ENCODE results near the gene KCNC1. TPM values are rescaled to one million over a fixed set of nuclear protein-coding genes. Genes with fewer than 3 reads are reported as not detected.

Gene KCNC1
- total and polyA plus RNA-seq, 2 of the 4 experiments (the other 2 are of a cell fraction), result 0.03 TPM; not detected in 1

DNA sequence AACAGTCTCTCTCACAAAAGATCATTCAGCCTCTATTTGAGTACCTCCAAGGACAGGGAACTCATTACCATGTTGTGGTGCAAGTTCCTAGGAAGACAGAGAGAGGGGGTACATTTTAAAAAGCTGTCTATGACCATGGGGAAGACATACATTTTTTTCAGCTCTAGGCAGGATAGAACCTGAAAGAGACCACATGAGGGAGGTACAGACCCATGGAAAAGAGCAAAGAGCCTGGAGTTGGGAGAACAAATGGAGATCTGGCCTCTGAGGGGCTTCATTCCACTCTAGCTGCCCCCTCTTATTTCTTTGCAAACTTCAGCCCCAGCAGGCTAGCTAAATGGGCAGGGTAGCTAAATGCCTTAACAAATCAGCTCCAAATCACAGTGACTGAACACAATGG, 36.3 kb downstream of the KCNC1 start:
- no peak overlapping the region for H2BK15ac ChIP-seq (ENCODE audit: low read depth, low read length)
- H3K9ac ChIP-seq (ENCODE audit: low read depth, low read length), result no peak overlapping the region
- H3K23ac ChIP-seq (ENCODE audit: low read depth, low read length), result no peak overlapping the region
- no peaks in the 10 kb centered on the region for H3K79me1 ChIP-seq (ENCODE audit: low read depth in 1 of 2, low read length in 2 of 2)
- no peak overlapping the region for H2BK120ac ChIP-seq (ENCODE audit: low read depth, low read length)
- H4K8ac ChIP-seq (ENCODE audit: low read depth in 2 of 2, low read length in 2 of 2), result no peak overlapping the region
- ChIA-PET CTCF (interaction anchor here (1.1 to 1.6 kb wide), 3 partner anchors 75 to 207 kb away, joined by 3 to 7 read pairs (median 4); no protein-coding TSS in a partner anchor), POLR2A (ENCODE audit: unreplicated experiment) (no interaction called here)
- H4K5ac ChIP-seq (ENCODE audit: low read depth, low read length), result no peak overlapping the region
- H3K4me1 ChIP-seq (ENCODE audit: control insufficient read depth, insufficient read depth, low read length), result no peaks in the 10 kb centered on the region
- no peak overlapping the region for H3K4me3 ChIP-seq (ENCODE audit: insufficient read depth, low read depth, low read length)
- no TSS peak for BruUV-seq (replicated peaks)
- H3K36me3 ChIP-seq (ENCODE audit: control insufficient read depth, insufficient read depth, low read length), result no peaks in the 10 kb centered on the region
- H3K9me1 ChIP-seq (ENCODE audit: insufficient read depth, low read length), result no peaks in the 10 kb centered on the region
- no peak overlapping the region for H3K27ac ChIP-seq (ENCODE audit: insufficient read depth, low read length)
- no peak overlapping the region for H4K91ac ChIP-seq (ENCODE audit: insufficient read depth, low read depth, low read length)
- TF ChIP-seq POLR2A (IDR thresholded peaks at IDR 0.05; ENCODE audit: low read depth, low read length) (no peak), CEBPB (IDR thresholded peaks at IDR 0.05; ENCODE audit: low read depth, low read length) (no peak), RAD21 (IDR thresholded peaks at IDR 0.05; ENCODE audit: low read length) (peak; percentile 60), BHLHE40 (IDR thresholded peaks at IDR 0.05; ENCODE audit: low read depth, low read length) (no peak), NFE2L2 (IDR thresholded peaks at IDR 0.05; ENCODE audit: low read depth, low read length) (no peak), FOS (IDR thresholded peaks at IDR 0.05; ENCODE audit: low read depth, low read length) (no peak), MAZ (IDR thresholded peaks at IDR 0.05; ENCODE audit: borderline replicate concordance, low read depth, low read length) (no peak), MXI1 (IDR thresholded peaks at IDR 0.05; ENCODE audit: borderline replicate concordance, low read depth, low read length) (no peak), RCOR1 (IDR thresholded peaks at IDR 0.05; ENCODE audit: insufficient replicate concordance, low read length) (no peak), RFX5 (IDR thresholded peaks at IDR 0.05; ENCODE audit: low read depth, low read length) (no peak), SMC3 (IDR thresholded peaks at IDR 0.05; ENCODE audit: low read depth, low read length) (peak; percentile 54)
- TF ChIP-seq, protein P1, sequence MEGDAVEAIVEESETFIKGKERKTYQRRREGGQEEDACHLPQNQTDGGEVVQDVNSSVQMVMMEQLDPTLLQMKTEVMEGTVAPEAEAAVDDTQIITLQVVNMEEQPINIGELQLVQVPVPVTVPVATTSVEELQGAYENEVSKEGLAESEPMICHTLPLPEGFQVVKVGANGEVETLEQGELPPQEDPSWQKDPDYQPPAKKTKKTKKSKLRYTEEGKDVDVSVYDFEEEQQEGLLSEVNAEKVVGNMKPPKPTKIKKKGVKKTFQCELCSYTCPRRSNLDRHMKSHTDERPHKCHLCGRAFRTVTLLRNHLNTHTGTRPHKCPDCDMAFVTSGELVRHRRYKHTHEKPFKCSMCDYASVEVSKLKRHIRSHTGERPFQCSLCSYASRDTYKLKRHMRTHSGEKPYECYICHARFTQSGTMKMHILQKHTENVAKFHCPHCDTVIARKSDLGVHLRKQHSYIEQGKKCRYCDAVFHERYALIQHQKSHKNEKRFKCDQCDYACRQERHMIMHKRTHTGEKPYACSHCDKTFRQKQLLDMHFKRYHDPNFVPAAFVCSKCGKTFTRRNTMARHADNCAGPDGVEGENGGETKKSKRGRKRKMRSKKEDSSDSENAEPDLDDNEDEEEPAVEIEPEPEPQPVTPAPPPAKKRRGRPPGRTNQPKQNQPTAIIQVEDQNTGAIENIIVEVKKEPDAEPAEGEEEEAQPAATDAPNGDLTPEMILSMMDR (conservative IDR thresholded peaks at IDR 0.05; ENCODE audit: low read depth, low read length), result peak; percentile 46
- TF ChIP-seq, protein P2, sequence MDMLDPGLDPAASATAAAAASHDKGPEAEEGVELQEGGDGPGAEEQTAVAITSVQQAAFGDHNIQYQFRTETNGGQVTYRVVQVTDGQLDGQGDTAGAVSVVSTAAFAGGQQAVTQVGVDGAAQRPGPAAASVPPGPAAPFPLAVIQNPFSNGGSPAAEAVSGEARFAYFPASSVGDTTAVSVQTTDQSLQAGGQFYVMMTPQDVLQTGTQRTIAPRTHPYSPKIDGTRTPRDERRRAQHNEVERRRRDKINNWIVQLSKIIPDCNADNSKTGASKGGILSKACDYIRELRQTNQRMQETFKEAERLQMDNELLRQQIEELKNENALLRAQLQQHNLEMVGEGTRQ (IDR thresholded peaks at IDR 0.05; ENCODE audit: low read depth, low read length), result no peak
- H2BK20ac ChIP-seq (ENCODE audit: low read depth, low read length), result no peak overlapping the region
- in situ Hi-C loops (cut with MboI; ENCODE audit: low sequenced_read_pairs), result no loop called here
- no peak overlapping the region for H2AFZ ChIP-seq (replicated peaks; ENCODE audit: low read length, poor library complexity)
- ATAC-seq (ENCODE audit: low read depth), result 0 out of 2 replicates have a peak, but pooled peaks have one; percentile 33
- H4K20me1 ChIP-seq (ENCODE audit: insufficient read depth, low read length), result no peaks in the 10 kb centered on the region
- no peaks in the 10 kb centered on the region for H3K9me3 ChIP-seq (ENCODE audit: control insufficient read depth, insufficient read depth, low read length)
- H2BK5ac ChIP-seq (ENCODE audit: low read depth, low read length, poor library complexity, severe bottlenecking), result no peak overlapping the region
- intact Hi-C loops (cut with micrococcal nuclease), result loop anchor here (1.0 to 2.0 kb wide), 2 partner anchors 76 to 207 kb away; no protein-coding TSS in a partner anchor
- DNase-seq, result peak; percentile 27
- H3K27me3 ChIP-seq (ENCODE audit: control insufficient read depth, insufficient read depth, low read length), result peaks cover 4% of the 10 kb centered on the region; the same call in 1 of the 2 replicates
- no peak overlapping the region for H3K4ac ChIP-seq (ENCODE audit: low read depth, low read length)
- no peak overlapping the region for H3K4me2 ChIP-seq (ENCODE audit: low read depth, low read length)
- no peak overlapping the region for H2AK9ac ChIP-seq (replicated peaks; ENCODE audit: low read depth, low read length, poor library complexity)
- dilution Hi-C loops (cut with HindIII; ENCODE audit: low sequenced_read_pairs, unreplicated experiment), result no loop called here
- no peak overlapping the region for H3K14ac ChIP-seq (replicated peaks; ENCODE audit: low read depth, low read length)
- no peak overlapping the region for H3K18ac ChIP-seq (ENCODE audit: low read depth, low read length)
- H2AK5ac ChIP-seq (ENCODE audit: low read depth, low read length), result no peak overlapping the region
- no peak overlapping the region for H3K56ac ChIP-seq (ENCODE audit: extremely low read depth, insufficient read depth, low read length)
